ENCODE results near the gene FGD4.

DNA sequence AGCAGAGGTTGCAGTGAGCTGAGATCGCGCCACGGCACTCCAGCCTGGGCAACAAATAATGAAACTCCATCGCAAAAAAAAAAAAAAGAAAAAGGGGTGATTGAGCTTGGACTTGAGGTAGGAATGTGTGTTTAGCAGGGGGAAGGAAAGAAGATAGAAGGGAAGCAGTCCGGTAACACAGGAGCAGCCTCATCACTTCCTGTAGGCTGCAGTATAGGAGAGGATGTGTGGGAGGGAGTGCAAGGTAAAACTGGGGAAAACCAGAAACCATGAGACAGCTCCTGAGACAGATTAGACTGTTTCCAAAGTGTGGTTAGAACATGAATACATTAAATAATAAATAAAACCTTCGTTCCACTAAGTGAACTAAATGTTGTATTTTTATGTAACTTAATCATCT is 49.2 kb downstream of the FGD4 start:
- TF ChIP-seq CTCF (IDR thresholded peaks at IDR 0.05) (no peak), POLR2A (IDR thresholded peaks at IDR 0.05) (no peak)
